HepG2 (cell line): ENCODE measurements around the gene LYPD6. TPM values are rescaled to one million over a fixed set of nuclear protein-coding genes. Genes with fewer than 3 reads are reported as not detected.

Experiments
- ATAC-seq: fragments of 200-7000 bp; cut with Tn5 transposase; 3 replicates; pipeline ENCODE4 v1.9.1; 2020; ENCODE audit warnings: mild to moderate bottlenecking, moderate library complexity
- BruUV-seq: library from RNA; stranded (reverse); fragments of 400-500 nt; replicated peaks from 2 replicates; lab custom pipeline; 2021; lab: Mats Ljungman, UMichigan
- CTCF ChIA-PET: fragments of 300-600 bp; formaldehyde crosslinking; extraction: SDS; loops from one replicate; lab custom pipeline; 2021; ENCODE audit warnings: low total read pairs, inconsistent platforms, low intra/inter-chr PET ratio; lab: Yijun Ruan, JAX
- POLR2A ChIA-PET: fragments of 350-600 bp; sonication (Branson Sonifier 250); formaldehyde crosslinking; loops from one replicate; lab custom pipeline; 2020; ENCODE audit warnings: antibody characterized with exemption, inconsistent platforms; lab: Yijun Ruan, JAX
- DNase-seq: peaks from one replicate; pipeline ENCODE4 v3.0.0-alpha.2; 2015; ENCODE audit warnings: low spot score
- FAIRE-seq: peaks from 3 replicates; lab custom pipeline; 2011; peaks lifted over from hg19 to GRCh38; lab: Jason Lieb, UNC
- H2AFZ ChIP-seq: one replicate; pipeline ENCODE4 v1.6.1; 2011; ENCODE audit warnings: low read length, inconsistent platforms
- H3K27ac ChIP-seq: fragments of 300-600 bp; 3 replicates; pipeline ENCODE4 v1.8.0; 2011; ENCODE audit warnings: mixed run types, mild to moderate bottlenecking, mixed read lengths, low read length, inconsistent platforms; ENCODE audit not compliant: insufficient read depth; ENCODE audit errors: extremely low read length
- H3K27me3 ChIP-seq, 2 experiments: fragments of 200-600 bp in 1 of 2; 2 replicates in 1 of 2; 3 replicates in 1 of 2; pipeline versions ENCODE4 v1.6.0 to v1.8.0; 2011; ENCODE audit warnings: low read length in 2 of 2, mild to moderate bottlenecking in 2 of 2, moderate library complexity in 2 of 2, inconsistent platforms in 1 of 2; ENCODE audit not compliant: insufficient read depth in 2 of 2, control insufficient read depth in 1 of 2
- H3K36me3 ChIP-seq, 2 experiments: fragments of 200-600 bp in 1 of 2; replicated peaks in 1 of 2; 2 replicates in 1 of 2; 3 replicates in 1 of 2; pipeline versions ENCODE4 v1.5.1 to v1.8.0; 2011; ENCODE audit warnings: low read length in 2 of 2, inconsistent platforms in 1 of 2; ENCODE audit not compliant: insufficient read depth in 2 of 2, control insufficient read depth in 1 of 2
- H3K4me1 ChIP-seq: 2 replicates; pipeline ENCODE4 v1.5.1; 2012; ENCODE audit warnings: low read length, inconsistent platforms; ENCODE audit not compliant: insufficient read depth
- H3K4me2 ChIP-seq: 2 replicates; pipeline ENCODE4 v1.6.0; 2011; ENCODE audit warnings: low read depth, low read length, inconsistent platforms
- H3K4me3 ChIP-seq, 3 experiments: fragments of 200-600 bp in 1 of 3; sonication (generic), shearing (Covaris generic) in 1 of 3; replicated peaks in 1 of 3; 2 replicates each; pipeline ENCODE4 v1.5.1; 2011 to 2016; ENCODE audit warnings: low read length in 3 of 3, inconsistent platforms in 2 of 3, low read depth in 2 of 3, mild to moderate bottlenecking in 2 of 3, control low read depth in 1 of 3, mixed read lengths in 1 of 3; ENCODE audit not compliant: insufficient read depth in 1 of 3
- H3K79me2 ChIP-seq: one replicate; pipeline ENCODE4 v1.6.1; 2011; ENCODE audit warnings: low read length, inconsistent platforms; ENCODE audit not compliant: insufficient read depth
- H3K9ac ChIP-seq: 2 replicates; pipeline ENCODE4 v1.6.0; 2011; ENCODE audit warnings: mild to moderate bottlenecking, low read depth, low read length, inconsistent platforms; ENCODE audit not compliant: insufficient read depth
- H3K9me3 ChIP-seq: 2 replicates; pipeline ENCODE4 v1.5.1; 2012; ENCODE audit warnings: mild to moderate bottlenecking, low read length
- H4K20me1 ChIP-seq: 2 replicates; pipeline ENCODE4 v1.6.0; 2011; ENCODE audit warnings: inconsistent platforms, mild to moderate bottlenecking, low read length, moderate library complexity; ENCODE audit not compliant: insufficient read depth
- ATM ChIP-seq: fragments of 450-650 bp; IDR thresholded peaks from 2 replicates; pipeline ENCODE4 v1.7.1; 2017; ENCODE audit warnings: mild to moderate bottlenecking, borderline replicate concordance
- FLYWCH1 ChIP-seq: sonication (generic); formaldehyde crosslinking; IDR thresholded peaks from 2 replicates; pipeline ENCODE4 v1.8.1; 2023; ENCODE audit warnings: mild to moderate bottlenecking, missing genetic modification reagents
- JUNB ChIP-seq: sonication (generic); formaldehyde crosslinking; IDR thresholded peaks from 2 replicates; pipeline ENCODE4 v1.8.0; 2022; ENCODE audit warnings: missing genetic modification reagents, mild to moderate bottlenecking, borderline replicate concordance
- MZF1 ChIP-seq: sonication (generic); formaldehyde crosslinking; IDR thresholded peaks from 2 replicates; pipeline ENCODE4 v1.8.1; 2023; ENCODE audit warnings: mild to moderate bottlenecking, missing genetic modification reagents, borderline replicate concordance
- NAIF1 ChIP-seq: sonication (generic); formaldehyde crosslinking; IDR thresholded peaks from 2 replicates; pipeline ENCODE4 v1.5.0; 2020; ENCODE audit warnings: mild to moderate bottlenecking, missing genetic modification reagents, borderline replicate concordance
- SYNCRIP ChIP-seq: fragments of 200-400 bp; formaldehyde crosslinking; IDR thresholded peaks from 2 replicates; pipeline ENCODE4 v1.6.1; 2018; ENCODE audit warnings: mild to moderate bottlenecking, low read depth, low read length; ENCODE audit not compliant: insufficient read depth
- ZBTB3 ChIP-seq: sonication (generic); formaldehyde crosslinking; IDR thresholded peaks from 2 replicates; pipeline ENCODE4 v1.4.0; 2020; ENCODE audit warnings: low read depth, mild to moderate bottlenecking, moderate library complexity, missing genetic modification reagents, borderline replicate concordance
- ZKSCAN8 ChIP-seq: IDR thresholded peaks from 2 replicates; pipeline ENCODE4 v1.6.1; 2016; ENCODE audit warnings: borderline replicate concordance, missing genetic modification reagents, missing compliant biosample characterization
- ZNF589 ChIP-seq: sonication (generic); formaldehyde crosslinking; conservative IDR thresholded peaks from 2 replicates; pipeline ENCODE4 v1.8.0; 2022; ENCODE audit warnings: mild to moderate bottlenecking, moderate library complexity, missing genetic modification reagents
- WGBS: methylation state at CpG from one replicate; pipeline ENCODE4 v1.1.6; 2017; ENCODE audit warnings: low lambda C conversion rate; 5-methylcytosine and 5-hydroxymethylcytosine counted together
- in situ Hi-C: cut with HindIII; loops from 2 replicates; pipeline ENCODE4 v1.10.0; 2017; ENCODE audit warnings: low pct_unique_long_range_greater_than_20kb; ENCODE audit not compliant: extremely low pct_ligation_motif_present
- intact Hi-C: fragments of 100-400 bp; cut with micrococcal nuclease; formaldehyde crosslinking; loops from one replicate; pipeline ENCODE4 v1.10.0; 2022; ENCODE audit not compliant: unreplicated experiment
- polyA plus RNA-seq, 8 experiments: library from polyadenylated mRNA; depleted of rRNA in 3 of 8; stranded (reverse) in 7 of 8; unstranded in 1 of 8; fragments of >200 nt; fragmentation: Illumina TruSeq in 4 of 8; extraction: Trizol in 4 of 8; gene quantifications; 2 replicates each; pipeline versions ENCODE4 v1.2.1 to v1.2.3, GENCODE V29; 2011 to 2016; ENCODE audit warnings: low read depth in 4 of 8, missing spikeins in 1 of 8, mixed read lengths in 1 of 8; ENCODE audit not compliant: insufficient read depth in 1 of 8
- total RNA-seq, 5 experiments: library from RNA; depleted of rRNA; stranded (reverse); fragments of >200 nt; fragmentation: Illumina TruSeq; extraction: Trizol; gene quantifications; 2 replicates each; pipeline ENCODE4 v1.2.3, GENCODE V29; 2016; ENCODE audit warnings: low read depth in 1 of 5
- TF ChIP-seq, protein P1 (sequence below): sonication (generic); formaldehyde crosslinking; IDR thresholded peaks from 2 replicates; pipeline ENCODE4 v1.8.0; 2022; ENCODE audit warnings: mild to moderate bottlenecking, missing genetic modification reagents; ENCODE audit not compliant: insufficient replicate concordance
- TF ChIP-seq, protein P2 (sequence below): sonication (generic); formaldehyde crosslinking; IDR thresholded peaks from 2 replicates; pipeline ENCODE4 v1.5.0; 2020; ENCODE audit warnings: missing genetic modification reagents
- TF ChIP-seq, protein P3 (sequence below): sonication (generic); IDR thresholded peaks from 2 replicates; pipeline ENCODE4 v1.6.1; 2016; ENCODE audit warnings: low read depth, borderline replicate concordance
- TF ChIP-seq, protein P4 (sequence below): sonication (generic); formaldehyde crosslinking; IDR thresholded peaks from 2 replicates; pipeline ENCODE4 v1.5.0; 2020; ENCODE audit warnings: missing genetic modification reagents
- TF ChIP-seq, protein P5 (sequence below), 2 experiments: sonication (generic) in 1 of 2; formaldehyde crosslinking in 1 of 2; IDR thresholded peaks; 2 replicates each; pipeline versions ENCODE4 v1.5.1 to v1.6.1; 2011 to 2020; ENCODE audit warnings: borderline replicate concordance in 1 of 2, low read depth in 1 of 2, low read length in 1 of 2, mild to moderate bottlenecking in 1 of 2, missing genetic modification reagents in 1 of 2, moderate library complexity in 1 of 2

LYPD6 gene
- total and polyA plus RNA-seq, 2 of the 13 experiments (the other 11 are each of a cell fraction or from before 2014, with no cell fraction given), result 0.01 to 0.07 TPM

DNA sequence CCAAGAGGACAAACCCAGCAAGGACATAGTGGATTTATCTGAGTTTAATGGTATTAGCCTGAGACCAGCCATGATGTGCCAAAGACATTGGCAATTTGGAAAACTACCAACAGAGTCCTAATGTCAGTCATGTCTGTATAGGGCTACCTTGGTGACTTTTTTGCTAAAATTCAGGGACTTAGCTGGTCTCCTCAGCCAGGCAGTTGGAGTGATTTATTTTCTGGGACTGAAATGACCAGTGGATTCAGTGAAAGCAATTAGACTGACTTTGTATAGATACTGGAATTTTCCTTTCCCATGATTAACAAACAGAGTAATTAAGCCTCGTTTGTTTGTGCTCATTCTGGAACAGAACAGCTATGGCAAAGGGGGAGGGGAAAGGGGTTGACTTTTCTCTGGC lies 55.0 kb downstream of the LYPD6 start (continued):
- TF ChIP-seq, protein P1, sequence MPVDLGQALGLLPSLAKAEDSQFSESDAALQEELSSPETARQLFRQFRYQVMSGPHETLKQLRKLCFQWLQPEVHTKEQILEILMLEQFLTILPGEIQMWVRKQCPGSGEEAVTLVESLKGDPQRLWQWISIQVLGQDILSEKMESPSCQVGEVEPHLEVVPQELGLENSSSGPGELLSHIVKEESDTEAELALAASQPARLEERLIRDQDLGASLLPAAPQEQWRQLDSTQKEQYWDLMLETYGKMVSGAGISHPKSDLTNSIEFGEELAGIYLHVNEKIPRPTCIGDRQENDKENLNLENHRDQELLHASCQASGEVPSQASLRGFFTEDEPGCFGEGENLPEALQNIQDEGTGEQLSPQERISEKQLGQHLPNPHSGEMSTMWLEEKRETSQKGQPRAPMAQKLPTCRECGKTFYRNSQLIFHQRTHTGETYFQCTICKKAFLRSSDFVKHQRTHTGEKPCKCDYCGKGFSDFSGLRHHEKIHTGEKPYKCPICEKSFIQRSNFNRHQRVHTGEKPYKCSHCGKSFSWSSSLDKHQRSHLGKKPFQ, result no peak
- TF ChIP-seq SYNCRIP (no peak), ZKSCAN8 (CRISPR knock-in tag) (no peak)
- TF ChIP-seq, protein P2, sequence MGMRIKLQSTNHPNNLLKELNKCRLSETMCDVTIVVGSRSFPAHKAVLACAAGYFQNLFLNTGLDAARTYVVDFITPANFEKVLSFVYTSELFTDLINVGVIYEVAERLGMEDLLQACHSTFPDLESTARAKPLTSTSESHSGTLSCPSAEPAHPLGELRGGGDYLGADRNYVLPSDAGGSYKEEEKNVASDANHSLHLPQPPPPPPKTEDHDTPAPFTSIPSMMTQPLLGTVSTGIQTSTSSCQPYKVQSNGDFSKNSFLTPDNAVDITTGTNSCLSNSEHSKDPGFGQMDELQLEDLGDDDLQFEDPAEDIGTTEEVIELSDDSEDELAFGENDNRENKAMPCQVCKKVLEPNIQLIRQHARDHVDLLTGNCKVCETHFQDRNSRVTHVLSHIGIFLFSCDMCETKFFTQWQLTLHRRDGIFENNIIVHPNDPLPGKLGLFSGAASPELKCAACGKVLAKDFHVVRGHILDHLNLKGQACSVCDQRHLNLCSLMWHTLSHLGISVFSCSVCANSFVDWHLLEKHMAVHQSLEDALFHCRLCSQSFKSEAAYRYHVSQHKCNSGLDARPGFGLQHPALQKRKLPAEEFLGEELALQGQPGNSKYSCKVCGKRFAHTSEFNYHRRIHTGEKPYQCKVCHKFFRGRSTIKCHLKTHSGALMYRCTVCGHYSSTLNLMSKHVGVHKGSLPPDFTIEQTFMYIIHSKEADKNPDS (CRISPR knock-in tag), result no peak

DNA sequence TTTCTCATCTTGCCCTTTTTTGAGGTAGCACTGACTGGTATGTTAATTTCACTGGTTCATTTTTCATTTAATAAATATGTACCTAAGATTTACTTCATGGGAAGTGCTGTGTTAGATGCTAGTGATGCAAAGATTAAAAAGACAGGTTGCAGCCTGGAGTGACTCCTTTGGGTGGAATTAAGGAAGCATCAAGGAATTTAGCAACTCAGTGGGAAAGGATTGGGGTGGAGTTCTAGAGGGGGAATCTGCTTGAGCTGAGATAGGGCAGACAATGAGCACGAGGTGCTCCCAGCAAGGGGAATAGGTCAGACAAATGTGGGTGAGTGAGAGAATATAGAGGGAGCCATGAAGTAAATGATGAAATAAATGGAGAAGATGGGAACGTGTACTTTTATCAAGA lies 57.0 kb downstream of the LYPD6 start:
- WGBS, result 3% methylated on average over 2 of the region's 2 CpGs
- H3K4me3 ChIP-seq, result no peak overlapping the region
- H3K4me2 ChIP-seq, result no peak overlapping the region
- intact Hi-C loops (no loop called here), in situ Hi-C loops (no loop called here)
- BruUV-seq, result no TSS peak
- no peaks in the 10 kb centered on the region for H3K4me1 ChIP-seq
- no peaks in the 10 kb centered on the region for H3K79me2 ChIP-seq
- POLR2A ChIA-PET, result no interaction called here
- H3K9me3 ChIP-seq, result no peaks in the 10 kb centered on the region
- CTCF ChIA-PET, result no interaction called here
- no peaks in the 10 kb centered on the region for H3K36me3 ChIP-seq
- ATAC-seq (no peak), DNase-seq (no peak), FAIRE-seq (no peak)
- H2AFZ ChIP-seq, result no peak overlapping the region
- H3K27ac ChIP-seq, result no peak overlapping the region
- no peak overlapping the region for H3K9ac ChIP-seq
- H3K27me3 ChIP-seq, result no peaks in the 10 kb centered on the region
- H4K20me1 ChIP-seq, result no peaks in the 10 kb centered on the region
- TF ChIP-seq MZF1 (CRISPR knock-in tag) (no peak), ZNF589 (CRISPR knock-in tag) (no peak), ATM (no peak), JUNB (no peak), ZBTB3 (CRISPR knock-in tag) (no peak), FLYWCH1 (no peak), NAIF1 (CRISPR knock-in tag) (no peak)
- TF ChIP-seq, protein P3, sequence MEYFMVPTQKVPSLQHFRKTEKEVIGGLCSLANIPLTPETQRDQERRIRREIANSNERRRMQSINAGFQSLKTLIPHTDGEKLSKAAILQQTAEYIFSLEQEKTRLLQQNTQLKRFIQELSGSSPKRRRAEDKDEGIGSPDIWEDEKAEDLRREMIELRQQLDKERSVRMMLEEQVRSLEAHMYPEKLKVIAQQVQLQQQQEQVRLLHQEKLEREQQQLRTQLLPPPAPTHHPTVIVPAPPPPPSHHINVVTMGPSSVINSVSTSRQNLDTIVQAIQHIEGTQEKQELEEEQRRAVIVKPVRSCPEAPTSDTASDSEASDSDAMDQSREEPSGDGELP, result no peak
- TF ChIP-seq, protein P4, sequence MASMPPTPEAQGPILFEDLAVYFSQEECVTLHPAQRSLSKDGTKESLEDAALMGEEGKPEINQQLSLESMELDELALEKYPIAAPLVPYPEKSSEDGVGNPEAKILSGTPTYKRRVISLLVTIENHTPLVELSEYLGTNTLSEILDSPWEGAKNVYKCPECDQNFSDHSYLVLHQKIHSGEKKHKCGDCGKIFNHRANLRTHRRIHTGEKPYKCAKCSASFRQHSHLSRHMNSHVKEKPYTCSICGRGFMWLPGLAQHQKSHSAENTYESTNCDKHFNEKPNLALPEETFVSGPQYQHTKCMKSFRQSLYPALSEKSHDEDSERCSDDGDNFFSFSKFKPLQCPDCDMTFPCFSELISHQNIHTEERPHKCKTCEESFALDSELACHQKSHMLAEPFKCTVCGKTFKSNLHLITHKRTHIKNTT, result no peak
- TF ChIP-seq, protein P5, sequence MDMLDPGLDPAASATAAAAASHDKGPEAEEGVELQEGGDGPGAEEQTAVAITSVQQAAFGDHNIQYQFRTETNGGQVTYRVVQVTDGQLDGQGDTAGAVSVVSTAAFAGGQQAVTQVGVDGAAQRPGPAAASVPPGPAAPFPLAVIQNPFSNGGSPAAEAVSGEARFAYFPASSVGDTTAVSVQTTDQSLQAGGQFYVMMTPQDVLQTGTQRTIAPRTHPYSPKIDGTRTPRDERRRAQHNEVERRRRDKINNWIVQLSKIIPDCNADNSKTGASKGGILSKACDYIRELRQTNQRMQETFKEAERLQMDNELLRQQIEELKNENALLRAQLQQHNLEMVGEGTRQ (IDR thresholded peaks at IDR 0.05; ENCODE audit: low read depth, low read length), result no peak
- TF ChIP-seq, protein P5 (CRISPR knock-in tag; IDR thresholded peaks at IDR 0.05; ENCODE audit: borderline replicate concordance), result no peak
